OCI-LY1 (cell line): Measurements from ENCODE around the gene SECTM1.

Source experiments
- H2AFZ ChIP-seq: fragments of 200-600 bp; sonication (generic), shearing (Covaris generic); 2 replicates; pipeline ENCODE4 v1.6.0; 2014; ENCODE audit warnings: antibody characterized with exemption, mild to moderate bottlenecking, low read length
- H3F3A ChIP-seq: fragments of 200-600 bp; sonication (generic), shearing (Covaris generic); 2 replicates; pipeline ENCODE4 v1.6.0; 2014; ENCODE audit warnings: mild to moderate bottlenecking, antibody characterized with exemption, low read length, moderate library complexity; ENCODE audit not compliant: insufficient read depth
- H3K27ac ChIP-seq: fragments of 200-600 bp; sonication (generic); 2 replicates; pipeline ENCODE4 v1.5.1; 2014; ENCODE audit warnings: low read length, mixed run types, mild to moderate bottlenecking, low read depth; ENCODE audit not compliant: poor library complexity, severe bottlenecking
- H3K27me3 ChIP-seq: fragments of 200-600 bp; sonication (generic); 2 replicates; pipeline ENCODE4 v1.6.0; 2014; ENCODE audit warnings: antibody characterized with exemption, mild to moderate bottlenecking, low read length, moderate library complexity; ENCODE audit not compliant: insufficient read depth
- H3K36me3 ChIP-seq: fragments of 200-600 bp; sonication (generic); 2 replicates; pipeline ENCODE4 v1.6.1; 2014; ENCODE audit warnings: mild to moderate bottlenecking, antibody characterized with exemption, low read length, moderate library complexity, mixed read lengths; ENCODE audit not compliant: insufficient read depth
- H3K4me1 ChIP-seq: fragments of 200-600 bp; sonication (generic); 2 replicates; pipeline ENCODE4 v1.5.1; 2014; ENCODE audit warnings: mild to moderate bottlenecking, low read length, moderate library complexity; ENCODE audit not compliant: insufficient read depth, severe bottlenecking
- H3K4me2 ChIP-seq: fragments of 200-600 bp; sonication (generic), shearing (Covaris generic); 2 replicates; pipeline ENCODE4 v1.6.1; 2014; ENCODE audit warnings: low read length
- H3K4me3 ChIP-seq: fragments of 200-600 bp; sonication (generic); 2 replicates; pipeline ENCODE4 v1.5.1; 2014; ENCODE audit warnings: low read length, low read depth, mild to moderate bottlenecking, mixed read lengths; ENCODE audit not compliant: poor library complexity, severe bottlenecking
- H3K79me2 ChIP-seq: fragments of 200-600 bp; shearing (Covaris generic); 2 replicates; pipeline ENCODE4 v1.6.1; 2016; ENCODE audit warnings: mixed run types, low read length, mixed read lengths; ENCODE audit not compliant: insufficient read depth
- H3K9ac ChIP-seq: fragments of 200-600 bp; sonication (generic), shearing (Covaris generic); 2 replicates; pipeline ENCODE4 v1.6.1; 2014; ENCODE audit warnings: mild to moderate bottlenecking, low read length, mixed read lengths
- H3K9me2 ChIP-seq: fragments of 200-600 bp; sonication (generic), shearing (Covaris generic); 2 replicates; pipeline ENCODE4 v1.6.1; 2014; ENCODE audit warnings: low read depth, mild to moderate bottlenecking, low read length, mixed read lengths
- H3K9me3 ChIP-seq: fragments of 200-600 bp; shearing (Covaris generic); 2 replicates; pipeline ENCODE4 v1.6.1; 2014; ENCODE audit warnings: low read length, mixed read lengths
- H4K20me1 ChIP-seq: fragments of 200-600 bp; sonication (generic), shearing (Covaris generic); 2 replicates; pipeline ENCODE4 v1.6.0; 2016; ENCODE audit warnings: mild to moderate bottlenecking, low read length; ENCODE audit not compliant: insufficient read depth
- EZH2 ChIP-seq: fragments of 200-600 bp; sonication (generic), shearing (Covaris generic); IDR thresholded peaks from 2 replicates; pipeline ENCODE4 v1.8.0; 2017; ENCODE audit warnings: borderline replicate concordance, mixed run types, mild to moderate bottlenecking, antibody characterized with exemption, low read length, moderate library complexity, mixed read lengths
- TF ChIP-seq, protein P1 (sequence below): fragments of 200-600 bp; sonication (generic), shearing (Covaris generic); IDR thresholded peaks from 2 replicates; pipeline ENCODE4 v1.5.1; 2017; ENCODE audit warnings: mild to moderate bottlenecking, antibody characterized with exemption, low read length, moderate library complexity, mixed read lengths

Gene SECTM1

DNA sequence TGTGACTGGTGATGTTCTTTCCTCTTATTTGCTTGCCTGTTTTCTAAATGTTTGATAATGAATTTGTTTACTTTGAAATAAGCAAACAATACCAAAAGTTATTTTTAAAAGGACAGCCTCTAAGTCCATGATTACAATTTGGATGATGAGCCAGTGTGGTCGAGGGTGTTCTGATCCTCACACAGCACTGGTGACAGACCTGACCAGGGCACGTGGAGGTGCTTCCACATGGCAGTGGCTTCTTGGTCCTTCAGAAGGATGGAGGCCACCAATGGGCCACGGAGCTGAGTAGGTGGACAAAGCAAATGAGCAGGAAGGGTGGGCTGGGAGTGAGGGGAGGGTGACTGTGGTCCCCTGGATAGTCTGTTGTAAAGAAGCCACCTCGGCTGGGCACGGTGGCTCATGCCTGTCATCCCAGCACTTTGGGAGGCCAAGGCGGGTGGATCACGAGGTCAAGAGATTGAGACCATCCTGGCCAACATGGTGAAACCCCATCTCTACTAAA, 21.3 kb upstream of the SECTM1 start:
- H3F3A ChIP-seq: no peaks in the 10 kb centered on the region
- H3K27ac ChIP-seq: no peak overlapping the region
- H2AFZ ChIP-seq: no peak overlapping the region
- H3K9me3 ChIP-seq: no peaks in the 10 kb centered on the region
- H3K4me2 ChIP-seq: no peak overlapping the region
- H3K4me1 ChIP-seq: peaks cover 52% of the 10 kb centered on the region
- no peak overlapping the region for H3K9ac ChIP-seq
- H3K27me3 ChIP-seq: no peaks in the 10 kb centered on the region
- H3K4me3 ChIP-seq: no peak overlapping the region
- no peaks in the 10 kb centered on the region for H3K9me2 ChIP-seq
- no peaks in the 10 kb centered on the region for H3K36me3 ChIP-seq
- TF ChIP-seq, protein P1, sequence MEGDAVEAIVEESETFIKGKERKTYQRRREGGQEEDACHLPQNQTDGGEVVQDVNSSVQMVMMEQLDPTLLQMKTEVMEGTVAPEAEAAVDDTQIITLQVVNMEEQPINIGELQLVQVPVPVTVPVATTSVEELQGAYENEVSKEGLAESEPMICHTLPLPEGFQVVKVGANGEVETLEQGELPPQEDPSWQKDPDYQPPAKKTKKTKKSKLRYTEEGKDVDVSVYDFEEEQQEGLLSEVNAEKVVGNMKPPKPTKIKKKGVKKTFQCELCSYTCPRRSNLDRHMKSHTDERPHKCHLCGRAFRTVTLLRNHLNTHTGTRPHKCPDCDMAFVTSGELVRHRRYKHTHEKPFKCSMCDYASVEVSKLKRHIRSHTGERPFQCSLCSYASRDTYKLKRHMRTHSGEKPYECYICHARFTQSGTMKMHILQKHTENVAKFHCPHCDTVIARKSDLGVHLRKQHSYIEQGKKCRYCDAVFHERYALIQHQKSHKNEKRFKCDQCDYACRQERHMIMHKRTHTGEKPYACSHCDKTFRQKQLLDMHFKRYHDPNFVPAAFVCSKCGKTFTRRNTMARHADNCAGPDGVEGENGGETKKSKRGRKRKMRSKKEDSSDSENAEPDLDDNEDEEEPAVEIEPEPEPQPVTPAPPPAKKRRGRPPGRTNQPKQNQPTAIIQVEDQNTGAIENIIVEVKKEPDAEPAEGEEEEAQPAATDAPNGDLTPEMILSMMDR: no peak
- TF ChIP-seq EZH2: no peak
- no peaks in the 10 kb centered on the region for H3K79me2 ChIP-seq
- H4K20me1 ChIP-seq: no peaks in the 10 kb centered on the region

DNA sequence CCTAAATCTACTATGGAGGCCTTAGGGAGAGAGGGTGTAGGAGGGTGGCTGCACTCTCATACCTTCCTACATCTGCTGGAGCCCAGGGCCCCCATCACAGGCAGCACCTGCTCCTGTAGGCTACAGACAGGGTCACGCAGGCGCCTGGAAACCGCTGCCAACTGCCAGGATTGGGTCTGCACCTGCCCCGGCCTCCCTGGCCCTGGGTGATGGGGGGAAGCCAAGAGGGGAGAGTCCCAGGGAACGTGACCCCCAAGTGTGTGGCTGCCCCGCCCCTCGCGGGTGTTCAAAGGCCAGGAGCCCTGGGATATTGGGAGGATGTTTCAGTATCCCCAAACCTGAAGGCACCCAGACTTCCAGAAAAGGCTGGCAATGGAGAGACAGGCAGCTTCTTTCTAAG, 19.9 kb upstream of the SECTM1 start:
- TF ChIP-seq, protein P1: no peak
- TF ChIP-seq EZH2: no peak
- no peaks in the 10 kb centered on the region for H3K9me3 ChIP-seq
- peaks cover 48% of the 10 kb centered on the region for H3K4me1 ChIP-seq
- no peaks in the 10 kb centered on the region for H3K36me3 ChIP-seq
- H2AFZ ChIP-seq: no peak overlapping the region
- H3K9ac ChIP-seq: no peak overlapping the region
- H3K4me3 ChIP-seq: no peak overlapping the region
- no peaks in the 10 kb centered on the region; the same call in 1 of the 2 replicates for H3F3A ChIP-seq
- no peaks in the 10 kb centered on the region for H4K20me1 ChIP-seq
- H3K27ac ChIP-seq: no peak overlapping the region
- no peaks in the 10 kb centered on the region for H3K27me3 ChIP-seq
- H3K9me2 ChIP-seq: no peaks in the 10 kb centered on the region
- H3K4me2 ChIP-seq: no peak overlapping the region
- H3K79me2 ChIP-seq: no peaks in the 10 kb centered on the region

DNA sequence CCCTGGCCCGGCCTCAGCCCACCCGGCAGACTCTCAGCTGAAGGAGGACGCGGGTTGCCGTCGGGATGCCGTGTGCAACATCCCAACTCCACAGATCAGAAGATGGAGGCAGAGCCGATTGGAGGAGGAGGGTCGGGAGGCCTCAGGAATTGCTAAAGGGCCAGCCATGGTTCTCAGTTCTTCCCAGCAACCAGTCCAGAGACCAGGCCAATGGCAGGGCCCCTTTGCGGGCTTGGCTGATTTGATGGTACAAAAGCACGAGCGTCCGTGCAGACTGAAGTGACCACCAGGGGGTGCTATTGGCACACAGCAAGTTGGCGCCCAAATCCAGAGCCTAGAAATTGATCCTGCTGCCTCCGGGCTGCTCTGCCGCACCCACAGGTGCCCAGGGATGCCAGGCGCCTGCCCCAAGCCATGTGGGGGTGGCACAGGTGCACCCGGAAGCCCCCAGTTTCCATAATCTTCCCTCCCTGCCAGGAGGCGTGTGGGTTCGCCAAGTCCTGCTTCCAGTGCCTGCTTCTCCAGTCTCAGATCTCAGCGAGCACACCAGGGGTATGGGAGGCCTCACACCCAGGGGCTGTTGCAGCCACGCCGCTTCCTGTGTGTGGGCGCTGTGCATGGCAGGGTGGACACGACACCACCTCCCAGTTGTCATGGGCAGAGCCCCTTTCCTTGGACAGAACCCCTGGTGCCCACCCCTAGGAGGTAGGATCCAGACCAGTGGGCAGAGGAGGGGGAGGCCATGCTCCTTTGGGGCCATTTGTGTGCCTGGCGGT, 18.3 kb upstream of the SECTM1 start:
- no peaks in the 10 kb centered on the region for H3K79me2 ChIP-seq
- H3K4me3 ChIP-seq: no peak overlapping the region
- no peaks in the 10 kb centered on the region for H3K9me3 ChIP-seq
- no peak overlapping the region; the same call in 1 of the 2 replicates for H3K9ac ChIP-seq
- peak overlapping the region; percentile 9; the same call in 1 of the 2 replicates for H3K4me2 ChIP-seq
- no peaks in the 10 kb centered on the region for H3K27me3 ChIP-seq
- no peak overlapping the region for H2AFZ ChIP-seq
- no peak for TF ChIP-seq EZH2
- TF ChIP-seq, protein P1: peak; percentile 92
- H4K20me1 ChIP-seq: no peaks in the 10 kb centered on the region
- H3K27ac ChIP-seq: peak overlapping the region; percentile 91
- no peaks in the 10 kb centered on the region for H3K36me3 ChIP-seq
- H3F3A ChIP-seq: no peaks in the 10 kb centered on the region; the same call in 1 of the 2 replicates
- H3K9me2 ChIP-seq: no peaks in the 10 kb centered on the region
- peaks cover 41% of the 10 kb centered on the region for H3K4me1 ChIP-seq
